HG03064 (cell line): Measurements from ENCODE around the gene GPRC6A.
"Not testable (repeated sequence)": the region's sequence is repeated elsewhere in the genome, so short reads cannot be mapped to it uniquely, and the experiment has no call there.

Source experiments
- ATAC-seq: cut with Tn5 transposase; IDR thresholded peaks from one replicate; pipeline ENCODE4 v1.9.1; 2021; ENCODE audit warnings: low read depth; ENCODE audit not compliant: unreplicated experiment

GPRC6A gene, protein sequence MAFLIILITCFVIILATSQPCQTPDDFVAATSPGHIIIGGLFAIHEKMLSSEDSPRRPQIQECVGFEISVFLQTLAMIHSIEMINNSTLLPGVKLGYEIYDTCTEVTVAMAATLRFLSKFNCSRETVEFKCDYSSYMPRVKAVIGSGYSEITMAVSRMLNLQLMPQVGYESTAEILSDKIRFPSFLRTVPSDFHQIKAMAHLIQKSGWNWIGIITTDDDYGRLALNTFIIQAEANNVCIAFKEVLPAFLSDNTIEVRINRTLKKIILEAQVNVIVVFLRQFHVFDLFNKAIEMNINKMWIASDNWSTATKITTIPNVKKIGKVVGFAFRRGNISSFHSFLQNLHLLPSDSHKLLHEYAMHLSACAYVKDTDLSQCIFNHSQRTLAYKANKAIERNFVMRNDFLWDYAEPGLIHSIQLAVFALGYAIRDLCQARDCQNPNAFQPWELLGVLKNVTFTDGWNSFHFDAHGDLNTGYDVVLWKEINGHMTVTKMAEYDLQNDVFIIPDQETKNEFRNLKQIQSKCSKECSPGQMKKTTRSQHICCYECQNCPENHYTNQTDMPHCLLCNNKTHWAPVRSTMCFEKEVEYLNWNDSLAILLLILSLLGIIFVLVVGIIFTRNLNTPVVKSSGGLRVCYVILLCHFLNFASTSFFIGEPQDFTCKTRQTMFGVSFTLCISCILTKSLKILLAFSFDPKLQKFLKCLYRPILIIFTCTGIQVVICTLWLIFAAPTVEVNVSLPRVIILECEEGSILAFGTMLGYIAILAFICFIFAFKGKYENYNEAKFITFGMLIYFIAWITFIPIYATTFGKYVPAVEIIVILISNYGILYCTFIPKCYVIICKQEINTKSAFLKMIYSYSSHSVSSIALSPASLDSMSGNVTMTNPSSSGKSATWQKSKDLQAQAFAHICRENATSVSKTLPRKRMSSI

DNA sequence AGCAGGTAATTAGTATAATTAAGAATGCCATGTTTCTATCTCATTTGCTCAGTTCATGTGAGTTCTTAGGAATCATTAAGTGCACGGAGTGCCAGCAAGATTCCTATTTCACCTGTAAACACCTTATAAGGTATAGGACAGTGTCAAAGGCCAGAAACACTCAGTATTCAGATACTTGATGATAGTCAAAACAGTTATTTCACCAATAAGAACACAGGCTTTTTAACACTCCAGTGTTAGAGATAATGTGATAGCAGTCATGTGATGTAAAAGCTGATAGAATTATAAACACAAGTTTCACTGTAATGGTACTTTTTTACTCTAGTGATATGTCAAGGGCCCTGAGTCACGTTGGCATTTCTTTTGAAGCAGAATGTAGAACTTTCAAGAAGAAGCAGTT is at the start of gene GPRC6A:
GPRC6A (minus strand) TSS at position 101 of the 400 bp plus-strand sequence; CDS start at position 31, 70 bp downstream.
- no peak for ATAC-seq

DNA sequence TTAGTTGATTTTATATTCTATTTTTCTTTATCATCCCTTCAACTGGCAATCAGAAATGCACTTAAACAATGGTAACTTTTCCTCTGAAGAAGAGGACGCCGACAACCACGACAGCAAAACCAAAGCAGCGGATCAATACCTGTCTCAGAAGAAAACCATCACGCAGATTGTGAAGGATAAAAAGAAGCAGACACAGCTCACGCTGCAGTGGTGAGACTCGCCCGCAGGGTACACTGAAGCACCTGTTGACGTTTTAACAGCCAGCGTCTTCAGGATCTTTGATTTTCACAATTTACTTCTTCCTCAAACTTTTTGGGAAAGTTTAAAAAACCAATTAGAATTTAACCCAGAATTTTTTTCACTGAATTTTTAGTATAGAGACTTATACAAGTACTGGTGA is 48.9 kb upstream of the GPRC6A start:
- no peak for ATAC-seq

DNA sequence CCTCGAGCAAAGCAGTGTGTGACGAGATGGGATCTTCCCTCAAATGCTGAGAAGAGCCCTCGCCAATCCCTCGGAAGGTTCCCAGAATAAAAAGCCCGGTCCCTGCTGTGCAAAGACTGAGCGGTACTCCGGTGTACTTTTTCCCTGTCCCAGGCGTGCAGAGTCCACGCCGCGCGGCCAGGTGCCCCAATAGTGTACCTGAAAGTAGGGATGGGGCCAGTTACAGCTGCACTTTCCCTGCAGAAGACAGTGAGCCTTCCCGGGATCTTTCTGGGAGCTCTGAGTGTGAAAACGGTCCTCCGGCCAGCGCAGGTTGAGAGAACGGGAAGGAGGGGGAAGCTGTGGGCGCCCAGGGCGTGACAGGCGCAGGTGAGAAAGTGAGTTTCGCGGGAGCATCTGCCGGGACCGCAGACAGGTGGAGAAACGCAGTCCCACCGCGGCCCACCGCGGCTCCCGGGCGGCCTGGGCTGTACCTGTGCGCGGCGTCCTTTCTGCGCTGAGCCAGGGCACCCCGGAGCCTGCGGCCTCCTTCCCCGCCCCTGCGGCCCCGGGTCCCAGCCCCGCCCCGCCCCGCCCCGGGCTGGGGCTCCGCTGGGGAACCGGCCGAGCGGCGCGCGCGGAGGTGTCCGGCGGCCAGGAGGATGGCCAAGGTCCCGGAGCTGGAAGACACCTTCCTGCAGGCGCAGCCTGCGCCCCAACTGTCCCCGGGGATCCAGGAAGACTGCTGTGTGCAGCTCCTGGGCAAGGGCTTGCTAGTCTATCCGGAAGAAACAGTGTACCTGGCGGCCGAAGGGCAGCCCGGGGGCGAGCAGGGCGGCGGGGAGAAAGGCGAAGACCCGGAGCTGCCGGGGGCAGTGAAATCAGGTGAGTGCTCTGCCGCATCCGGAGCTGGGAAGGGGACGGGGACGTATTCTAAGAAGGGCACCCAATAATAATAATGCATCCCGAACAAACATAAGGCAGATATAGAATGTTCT is 48.0 kb upstream of the GPRC6A start, which contains the start of gene RFX6:
RFX6 (plus strand) TSS at position 608 of the 977 bp plus-strand sequence; CDS start at position 642, 34 bp downstream.
- no peak for ATAC-seq

DNA sequence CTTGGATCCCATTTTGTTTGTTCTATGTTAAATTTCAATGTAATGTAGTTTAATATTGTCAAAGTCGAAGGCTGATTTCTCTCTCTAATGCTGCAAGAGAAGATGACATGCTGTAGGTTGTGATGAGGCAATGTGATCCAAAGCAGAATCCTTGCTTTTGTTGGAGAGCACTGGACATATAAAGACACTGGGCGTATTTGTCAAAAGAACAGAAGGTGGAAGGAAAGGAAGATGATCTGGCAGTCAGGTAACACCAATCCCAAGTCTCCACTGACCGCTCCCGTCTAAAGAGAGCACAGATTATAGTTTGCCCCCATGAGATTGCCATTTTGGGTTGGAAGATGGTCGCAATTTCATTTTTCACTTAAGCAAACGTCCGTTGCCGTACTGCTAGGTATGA is 47.2 kb upstream of the GPRC6A start:
- no peak for ATAC-seq

DNA sequence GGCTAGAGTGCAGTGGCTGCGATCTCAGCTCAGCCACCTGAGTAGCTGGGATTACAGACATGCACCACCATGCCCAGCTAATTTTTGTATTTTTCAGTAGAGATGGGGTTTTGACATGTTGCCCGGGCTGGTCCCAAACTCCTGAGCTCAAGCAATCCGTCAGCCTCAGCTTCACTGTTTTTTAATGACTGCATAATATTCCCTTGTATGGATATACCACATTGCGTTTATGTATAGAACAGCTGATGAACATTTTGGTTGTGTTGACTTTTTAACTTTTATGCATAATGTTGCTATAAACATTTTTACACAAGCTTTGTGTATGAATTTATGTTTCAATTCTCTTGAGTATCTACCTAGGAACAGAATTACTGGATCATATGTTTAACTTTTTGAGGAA is 43.9 kb upstream of the GPRC6A start:
- no peak for ATAC-seq

DNA sequence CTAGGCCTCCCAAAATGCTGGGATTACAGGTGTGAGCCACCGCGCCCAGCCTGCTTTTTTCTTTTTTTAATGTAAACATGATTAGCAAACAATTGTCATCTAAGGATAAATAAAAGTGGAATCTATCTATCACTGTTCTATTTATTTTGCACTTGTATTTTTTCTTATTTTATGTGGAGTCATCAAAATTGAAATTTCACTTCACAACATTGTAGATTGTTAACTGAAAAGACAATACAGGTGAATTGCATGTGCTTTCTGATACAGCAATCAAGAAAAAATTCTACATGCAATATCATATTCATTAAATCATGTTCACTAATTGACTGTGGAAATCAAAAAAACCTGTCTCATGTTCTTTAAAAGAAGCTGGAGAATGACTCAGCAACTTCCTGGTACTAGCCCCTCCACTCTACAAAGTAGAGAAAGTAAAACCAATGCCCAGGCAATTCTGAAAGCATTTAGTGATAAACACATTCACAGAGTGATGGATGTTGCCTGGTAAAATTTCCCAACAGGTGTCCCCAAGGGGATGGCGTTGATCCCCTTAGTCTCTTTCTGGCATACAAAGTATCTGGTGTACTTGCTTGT is 37.5 kb upstream of the GPRC6A start:
- peak; percentile 66 for ATAC-seq

DNA sequence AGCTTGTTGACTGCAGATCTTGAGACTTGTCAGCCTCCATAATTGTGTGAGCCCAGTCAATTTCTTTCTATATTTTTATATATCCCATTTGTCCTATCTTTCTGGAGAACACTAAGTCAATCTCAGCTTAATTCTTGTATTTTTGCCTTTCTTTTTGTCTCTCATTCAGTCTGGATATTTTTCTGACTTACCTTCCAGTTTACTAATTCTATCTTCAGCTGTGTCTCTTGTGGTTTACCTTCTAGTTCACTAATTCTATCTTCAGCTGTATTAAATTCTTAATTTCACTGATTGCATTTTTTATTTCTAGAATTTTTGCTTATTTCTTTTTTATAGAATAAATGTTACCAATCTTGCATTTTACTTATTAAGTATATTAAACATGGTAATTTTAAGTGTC is 30.4 kb upstream of the GPRC6A start:
- no peak for ATAC-seq

DNA sequence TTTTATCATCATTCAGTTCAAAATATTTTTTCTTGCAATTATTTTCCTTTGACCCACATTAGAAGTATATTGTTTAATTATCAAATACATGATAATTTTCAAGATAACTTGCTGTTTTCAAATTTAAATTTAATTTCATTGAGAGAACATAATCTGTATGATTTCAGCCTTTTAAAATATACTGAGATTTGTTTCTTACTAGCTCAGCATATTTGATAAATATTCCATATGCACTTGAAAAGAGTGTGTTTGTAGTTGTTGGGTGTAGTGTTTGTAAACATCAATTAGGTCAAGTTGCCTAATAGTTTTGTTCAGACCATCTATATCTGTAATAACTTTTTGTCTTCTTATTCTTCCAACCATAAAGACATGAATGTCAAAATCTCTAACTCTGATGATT is 29.2 kb upstream of the GPRC6A start:
- ATAC-seq, result no peak

DNA sequence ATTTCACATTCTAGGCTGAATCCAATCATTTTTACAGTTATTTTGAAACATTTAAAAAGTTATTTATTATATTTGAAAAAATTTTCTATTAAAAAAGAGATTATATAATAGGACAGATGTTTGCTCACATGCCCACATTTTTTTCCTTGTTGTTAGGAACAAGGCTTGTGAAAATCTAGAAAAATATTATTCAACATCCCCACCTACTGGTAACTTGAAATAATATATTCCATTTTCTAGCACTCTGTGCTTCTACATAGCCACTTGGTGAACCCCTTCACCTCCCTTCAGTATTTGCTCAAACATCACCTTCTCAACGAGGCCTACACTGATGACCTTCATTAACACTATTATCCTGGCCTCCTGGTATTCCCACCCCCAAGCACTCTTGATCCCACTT is 18.3 kb upstream of the GPRC6A start:
- ATAC-seq, result no peak

DNA sequence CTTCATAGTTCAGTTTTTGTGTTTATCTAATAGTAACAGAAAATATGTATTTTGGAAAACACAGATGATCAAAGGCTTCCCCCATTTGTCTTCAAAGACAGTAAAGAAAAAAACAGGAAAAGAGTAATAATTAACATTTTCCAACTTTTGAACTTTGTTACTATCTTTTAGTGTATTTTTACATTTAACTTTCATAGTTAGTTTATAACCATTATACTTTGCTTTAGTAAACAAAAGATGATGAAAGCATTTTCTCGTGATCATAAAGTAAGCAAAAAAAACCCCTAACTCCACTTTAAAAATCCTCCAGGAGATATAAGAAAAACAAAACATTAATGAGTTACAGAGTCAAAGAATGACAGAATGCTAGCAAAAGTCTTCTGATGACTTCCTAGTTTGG is 13.6 kb upstream of the GPRC6A start:
- ATAC-seq, result no peak

DNA sequence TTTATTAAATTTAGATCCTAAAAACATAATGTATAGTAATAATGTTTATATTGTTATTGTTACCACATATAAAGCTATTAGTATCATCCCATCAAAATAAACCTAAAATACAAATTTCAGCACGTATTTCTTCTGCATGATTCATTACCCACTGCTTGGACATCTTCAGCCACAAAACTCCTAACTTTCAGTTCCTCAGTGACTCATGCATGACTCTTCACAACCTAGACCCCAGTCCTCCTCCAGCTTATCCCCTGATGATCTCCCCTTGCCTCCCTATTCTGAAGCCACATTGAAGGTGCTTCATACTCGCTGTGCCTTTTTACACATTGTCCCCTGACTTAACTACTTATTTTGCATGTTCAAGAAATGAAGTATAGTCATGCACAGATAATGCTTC is 11.2 kb upstream of the GPRC6A start:
- no peak for ATAC-seq

DNA sequence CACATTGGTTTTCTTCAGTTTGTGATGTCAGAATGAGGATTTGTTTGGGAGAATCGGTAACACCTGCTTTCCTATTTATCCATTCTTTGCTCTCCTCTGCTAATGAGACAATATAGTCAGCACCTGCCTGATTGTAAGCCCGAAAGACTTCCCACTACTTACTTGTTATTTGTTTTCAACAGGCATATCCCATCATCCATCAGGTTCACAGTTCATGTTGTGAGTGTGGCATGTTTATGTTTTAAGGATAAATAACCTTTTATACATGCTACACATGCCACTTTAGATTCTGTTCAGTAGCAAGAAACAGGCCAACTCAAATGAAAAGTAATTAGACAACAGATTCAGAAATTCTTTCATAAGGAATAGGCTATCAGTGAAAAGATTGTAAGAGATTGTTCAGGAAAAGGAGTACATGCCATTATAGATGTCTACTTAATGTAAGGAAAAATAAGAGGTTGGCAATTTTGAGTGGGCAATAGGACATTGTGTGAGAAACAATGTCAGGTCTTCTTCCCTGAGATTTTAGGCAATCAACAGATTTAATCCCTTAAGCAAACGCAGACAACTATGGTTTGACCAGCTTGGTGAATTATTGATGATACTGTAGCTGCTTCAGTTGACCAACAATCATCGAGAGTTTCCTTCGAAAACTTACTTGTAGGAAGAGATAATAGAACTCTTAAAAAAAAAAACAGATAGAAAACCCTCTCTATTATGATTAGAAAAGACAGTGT is 7.9 kb upstream of the GPRC6A start:
- ATAC-seq, result no peak

DNA sequence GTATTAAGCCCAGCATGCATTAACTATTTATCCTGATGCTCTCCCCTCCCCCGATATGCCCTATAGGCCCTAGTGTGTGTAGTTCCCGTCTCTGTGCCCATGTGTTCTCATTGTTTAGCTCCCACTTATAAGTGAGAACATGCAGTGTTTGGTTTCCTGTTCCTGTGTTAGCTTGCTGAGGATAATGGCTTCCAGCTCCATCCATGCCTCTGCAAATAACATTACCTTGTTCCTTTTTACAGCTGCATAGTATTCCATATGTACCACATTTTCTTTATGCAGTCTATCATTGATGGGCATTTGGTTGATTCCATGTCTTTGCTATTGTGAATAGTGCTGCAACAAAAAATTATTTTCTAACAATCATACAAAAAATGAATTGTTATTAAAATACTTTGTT is 5.6 kb upstream of the GPRC6A start:
- not testable (repeated sequence) for ATAC-seq

DNA sequence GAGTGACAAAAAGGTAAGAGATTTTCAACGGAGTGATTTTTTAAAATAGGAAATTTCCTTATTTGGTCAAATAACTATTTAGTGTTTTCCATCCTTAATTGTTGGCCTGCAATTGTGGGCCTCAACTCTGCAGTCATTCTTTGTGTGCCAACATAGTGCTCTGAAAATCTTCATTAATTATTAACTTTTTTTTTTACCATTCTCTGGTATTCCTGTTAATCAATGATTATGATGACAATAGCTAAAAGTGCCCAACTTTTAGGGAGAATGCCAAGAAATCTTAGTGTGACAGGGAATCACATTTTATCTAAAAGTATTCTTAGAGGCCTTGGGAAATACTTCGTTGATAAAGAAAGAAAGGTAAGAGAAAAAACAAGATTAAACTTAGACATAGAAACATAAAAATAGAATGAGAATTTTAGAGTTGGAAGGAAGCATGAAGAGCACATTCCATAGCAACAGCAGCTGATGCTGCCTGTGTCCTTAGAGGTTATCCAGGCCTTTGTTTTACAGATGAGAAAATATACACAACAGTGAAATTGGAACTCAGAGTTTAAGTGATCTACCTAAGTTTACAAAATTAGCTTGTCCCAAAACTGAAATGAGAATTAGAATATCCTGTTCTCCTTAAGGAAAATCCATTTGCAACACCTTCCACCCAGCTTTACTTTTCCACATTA is 1.2 kb downstream of the GPRC6A start:
- no peak for ATAC-seq

DNA sequence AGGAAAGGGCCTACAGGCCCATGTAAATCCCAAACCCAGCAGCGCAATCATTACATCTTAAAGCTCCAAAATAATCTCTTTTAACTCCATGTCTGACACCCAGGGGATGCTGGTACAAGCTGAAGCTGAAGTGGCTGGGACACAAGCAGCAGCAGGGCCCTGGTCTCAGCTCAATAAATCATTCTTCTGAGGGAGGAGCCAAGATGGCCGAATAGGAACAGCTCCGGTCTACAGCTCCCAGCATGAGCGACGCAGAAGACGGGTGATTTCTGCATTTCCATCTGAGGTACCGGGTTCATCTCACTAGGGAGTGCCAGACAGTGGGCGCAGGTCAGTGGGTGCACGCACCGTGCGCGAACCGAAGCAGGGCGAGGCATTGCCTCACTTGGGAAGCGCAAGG is 12.5 kb downstream of the GPRC6A start:
- not testable (repeated sequence) for ATAC-seq

DNA sequence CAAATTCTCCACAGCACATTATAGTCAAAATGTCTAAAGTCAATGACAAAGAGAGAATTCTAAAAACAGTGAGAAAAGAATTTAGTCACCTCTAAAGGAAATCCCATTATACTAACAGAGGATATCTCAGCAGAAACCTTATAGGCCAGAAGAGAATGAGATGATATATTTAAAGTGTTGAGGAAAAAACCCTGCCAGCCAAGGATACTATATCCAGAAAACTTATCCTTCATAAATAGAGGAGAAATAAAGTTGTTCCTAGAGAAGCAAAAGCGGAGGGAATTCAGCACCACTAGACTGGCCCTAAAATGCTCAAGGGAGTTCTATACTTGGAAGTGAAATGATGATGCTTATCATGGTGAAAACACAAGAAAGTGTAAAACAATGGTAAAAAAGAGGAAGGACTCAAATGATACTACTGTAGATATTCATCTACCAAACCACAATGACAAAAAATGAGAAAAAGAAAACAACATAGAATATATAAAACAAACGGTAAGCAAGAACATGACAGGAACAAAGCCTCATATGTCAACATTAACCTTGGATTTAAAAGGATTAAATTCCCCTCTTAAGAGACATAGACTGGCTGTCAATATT is 16.7 kb downstream of the GPRC6A start:
- no peak for ATAC-seq

DNA sequence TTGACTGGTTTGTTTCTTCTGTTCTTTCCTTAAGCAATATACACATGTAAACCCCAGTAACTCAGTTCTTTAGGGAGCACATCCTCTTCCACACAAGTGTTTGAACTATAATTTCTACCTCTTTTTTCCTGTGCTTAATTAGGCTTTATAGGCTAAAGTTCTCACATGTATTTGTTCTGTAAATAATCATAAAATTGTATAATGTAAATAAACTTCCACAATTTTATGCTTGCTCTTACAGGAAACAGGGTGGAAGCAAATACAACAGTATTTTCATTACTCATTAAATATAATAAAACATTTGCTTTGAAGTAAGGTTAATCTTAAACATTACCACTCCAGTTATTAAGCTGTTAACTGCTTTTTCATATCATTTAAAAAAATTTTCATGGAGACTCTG is 26.9 kb downstream of the GPRC6A start:
- no peak for ATAC-seq

DNA sequence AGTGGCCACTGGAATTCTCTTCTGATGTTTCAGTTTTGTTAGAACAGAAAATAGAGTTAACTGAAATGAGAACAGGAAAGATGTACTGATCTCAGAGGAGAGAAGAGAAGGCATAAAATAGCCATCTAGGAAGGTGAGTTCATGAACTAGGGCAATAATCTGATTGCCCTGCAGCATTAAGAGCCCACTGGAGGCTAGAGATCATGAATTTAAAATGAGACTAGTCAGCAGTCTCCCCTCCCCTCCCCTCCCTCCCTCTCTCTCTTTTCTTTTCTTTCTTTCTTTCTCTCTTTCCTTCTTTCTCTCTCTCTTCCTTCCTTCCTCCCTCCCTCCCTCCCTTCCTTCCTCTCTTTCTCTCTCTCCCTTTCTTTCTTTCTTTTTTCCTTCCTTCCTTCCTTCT is 28.9 kb downstream of the GPRC6A start:
- ATAC-seq, result no peak
